ENCODE results near the gene PTPRM.

GRCh38 chr18:8279781-8280330 lies 712.7 kb downstream of the PTPRM start:
- TF ChIP-seq CTCF (conservative IDR thresholded peaks at IDR 0.05; ENCODE audit: low read depth in 2 of 2) (no peak), EZH2 (IDR thresholded peaks at IDR 0.05; ENCODE audit: low read depth, unreplicated experiment) (no peak), ETS1 (IDR thresholded peaks at IDR 0.05) (no peak), POLR2AphosphoS5 (IDR thresholded peaks at IDR 0.05; ENCODE audit: low read depth) (no peak)
